ENCODE data around the gene MCF2L.

DNA sequence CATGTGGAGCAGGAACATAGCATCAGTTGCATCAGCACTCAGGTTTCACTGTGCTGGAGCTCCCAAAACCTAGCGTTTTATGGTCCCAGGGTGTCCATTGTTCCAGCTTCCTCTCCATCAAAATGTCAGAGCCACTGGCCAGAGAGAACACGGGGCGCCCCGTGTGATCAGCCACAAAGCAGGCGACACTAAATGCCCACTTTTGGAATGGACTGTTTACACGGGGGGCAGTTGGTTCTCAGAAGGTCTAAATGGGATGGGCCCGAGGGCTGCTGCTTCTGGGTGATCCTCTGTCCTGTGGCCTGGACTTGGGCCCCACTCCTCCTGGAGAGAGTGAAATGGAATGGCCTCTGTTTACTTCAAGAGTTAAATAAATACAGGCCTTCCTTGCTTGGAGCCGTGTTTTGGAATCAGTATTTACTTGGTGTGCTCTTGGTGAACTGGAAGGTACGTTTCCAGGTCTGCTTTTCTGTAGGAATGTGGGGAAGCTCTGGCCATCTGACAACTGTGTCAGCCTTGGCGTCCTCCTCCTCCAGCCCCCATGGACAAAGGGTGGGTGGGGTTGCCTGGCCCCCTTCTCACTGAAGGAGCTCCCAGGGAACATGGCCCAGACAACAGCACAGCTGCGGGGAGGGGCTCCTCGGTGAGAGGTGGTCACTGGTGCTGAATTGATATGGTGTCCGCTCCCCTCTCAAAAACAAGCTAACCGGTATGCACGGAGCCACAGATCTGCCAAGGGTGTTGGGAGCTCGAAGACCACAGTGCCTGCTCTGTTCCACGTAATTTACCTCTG is 16.1 kb upstream of the MCF2L start:
- TF ChIP-seq, protein P1, sequence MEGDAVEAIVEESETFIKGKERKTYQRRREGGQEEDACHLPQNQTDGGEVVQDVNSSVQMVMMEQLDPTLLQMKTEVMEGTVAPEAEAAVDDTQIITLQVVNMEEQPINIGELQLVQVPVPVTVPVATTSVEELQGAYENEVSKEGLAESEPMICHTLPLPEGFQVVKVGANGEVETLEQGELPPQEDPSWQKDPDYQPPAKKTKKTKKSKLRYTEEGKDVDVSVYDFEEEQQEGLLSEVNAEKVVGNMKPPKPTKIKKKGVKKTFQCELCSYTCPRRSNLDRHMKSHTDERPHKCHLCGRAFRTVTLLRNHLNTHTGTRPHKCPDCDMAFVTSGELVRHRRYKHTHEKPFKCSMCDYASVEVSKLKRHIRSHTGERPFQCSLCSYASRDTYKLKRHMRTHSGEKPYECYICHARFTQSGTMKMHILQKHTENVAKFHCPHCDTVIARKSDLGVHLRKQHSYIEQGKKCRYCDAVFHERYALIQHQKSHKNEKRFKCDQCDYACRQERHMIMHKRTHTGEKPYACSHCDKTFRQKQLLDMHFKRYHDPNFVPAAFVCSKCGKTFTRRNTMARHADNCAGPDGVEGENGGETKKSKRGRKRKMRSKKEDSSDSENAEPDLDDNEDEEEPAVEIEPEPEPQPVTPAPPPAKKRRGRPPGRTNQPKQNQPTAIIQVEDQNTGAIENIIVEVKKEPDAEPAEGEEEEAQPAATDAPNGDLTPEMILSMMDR (conservative IDR thresholded peaks at IDR 0.05; ENCODE audit: low read length) = no peak
- TF ChIP-seq EZH2phosphoT487 (IDR thresholded peaks at IDR 0.05; ENCODE audit: borderline replicate concordance, low read depth, low read length) = no peak

Measured in OCI-LY7 (cell line).